Measurements from ENCODE around the gene PAQR3.

DNA sequence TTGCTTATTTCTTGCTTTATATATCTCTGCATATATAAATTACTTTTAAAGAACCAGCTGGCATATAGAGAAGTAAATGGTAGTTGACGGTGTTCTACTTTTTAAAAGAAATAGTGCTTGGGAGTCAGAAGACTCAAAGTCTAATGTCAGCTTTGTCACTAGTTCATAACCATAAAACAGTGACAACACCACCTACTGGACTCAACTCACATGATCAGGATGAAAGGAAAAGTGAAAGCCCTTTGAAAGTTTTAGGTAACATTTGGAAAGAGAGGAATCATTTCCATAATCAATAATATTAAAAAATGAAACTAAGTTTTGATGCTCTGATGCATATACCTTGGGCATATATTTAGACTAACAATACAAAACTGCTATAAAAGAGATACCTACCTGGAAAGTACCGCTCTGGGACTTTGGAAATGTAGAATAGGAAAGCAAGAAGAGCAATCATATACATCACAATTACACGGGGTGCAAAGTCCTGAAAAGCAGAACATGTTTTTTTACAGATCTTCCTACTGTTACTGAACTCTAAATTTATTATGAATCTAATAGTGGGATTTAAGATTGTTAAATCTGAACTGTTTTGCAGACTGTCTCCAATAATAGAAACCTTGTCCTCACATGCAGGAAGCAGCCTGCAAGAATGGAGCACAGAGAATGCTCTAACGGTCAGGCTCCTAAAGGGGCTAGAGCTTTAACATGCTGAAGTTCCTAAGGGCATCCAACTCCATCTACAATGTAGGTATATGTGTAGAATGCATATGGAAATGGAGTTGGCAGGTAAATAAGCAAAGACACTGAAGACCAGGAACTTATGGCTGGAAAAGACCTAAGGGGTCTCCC, 15.6 kb downstream of the PAQR3 start:
- TF ChIP-seq, protein P1, sequence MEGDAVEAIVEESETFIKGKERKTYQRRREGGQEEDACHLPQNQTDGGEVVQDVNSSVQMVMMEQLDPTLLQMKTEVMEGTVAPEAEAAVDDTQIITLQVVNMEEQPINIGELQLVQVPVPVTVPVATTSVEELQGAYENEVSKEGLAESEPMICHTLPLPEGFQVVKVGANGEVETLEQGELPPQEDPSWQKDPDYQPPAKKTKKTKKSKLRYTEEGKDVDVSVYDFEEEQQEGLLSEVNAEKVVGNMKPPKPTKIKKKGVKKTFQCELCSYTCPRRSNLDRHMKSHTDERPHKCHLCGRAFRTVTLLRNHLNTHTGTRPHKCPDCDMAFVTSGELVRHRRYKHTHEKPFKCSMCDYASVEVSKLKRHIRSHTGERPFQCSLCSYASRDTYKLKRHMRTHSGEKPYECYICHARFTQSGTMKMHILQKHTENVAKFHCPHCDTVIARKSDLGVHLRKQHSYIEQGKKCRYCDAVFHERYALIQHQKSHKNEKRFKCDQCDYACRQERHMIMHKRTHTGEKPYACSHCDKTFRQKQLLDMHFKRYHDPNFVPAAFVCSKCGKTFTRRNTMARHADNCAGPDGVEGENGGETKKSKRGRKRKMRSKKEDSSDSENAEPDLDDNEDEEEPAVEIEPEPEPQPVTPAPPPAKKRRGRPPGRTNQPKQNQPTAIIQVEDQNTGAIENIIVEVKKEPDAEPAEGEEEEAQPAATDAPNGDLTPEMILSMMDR (IDR thresholded peaks at IDR 0.05) = no peak
- no peak for TF ChIP-seq POLR2AphosphoS5 (IDR thresholded peaks at IDR 0.05)

Measured in suprapubic skin (tissue), 3 donors.